Colonic mucosa (tissue), 4 donors: ENCODE results near the gene TSPAN31. TPM values are rescaled to one million over a fixed set of nuclear protein-coding genes. Genes with fewer than 3 reads are reported as not detected.

ENCODE experiments used
- DNase-seq: peaks from one replicate; pipeline ENCODE4 v3.0.0-alpha.2; 2020
- H3K27ac ChIP-seq: fragments of 200-600 bp; one replicate; pipeline ENCODE4 v1.8.0; 2021
- H3K27me3 ChIP-seq: fragments of 200-600 bp; one replicate; pipeline ENCODE4 v1.8.0; 2021
- H3K36me3 ChIP-seq: fragments of 200-600 bp; one replicate; pipeline ENCODE4 v1.8.0; 2021
- H3K4me1 ChIP-seq: fragments of 200-600 bp; one replicate; pipeline ENCODE4 v1.8.0; 2021; ENCODE audit warnings: mild to moderate bottlenecking
- H3K4me3 ChIP-seq: fragments of 200-600 bp; one replicate; pipeline ENCODE4 v1.8.0; 2021
- H3K9ac ChIP-seq, 2 donors: one replicate each; pipeline ENCODE4 v1.7.0; 2013; ENCODE audit warnings: control low read depth in 2 of 2, low read depth in 2 of 2, low read length in 2 of 2
- H3K9me3 ChIP-seq: fragments of 200-600 bp; one replicate; pipeline ENCODE4 v1.8.0; 2021
- CTCF ChIP-seq: fragments of 200-600 bp; IDR thresholded peaks from one replicate; pipeline ENCODE4 v1.8.0; 2022; ENCODE audit warnings: antibody characterized with exemption, mild to moderate bottlenecking
- intact Hi-C: fragments of 100-400 bp; cut with DNase I; formaldehyde crosslinking; loops from one replicate; pipeline ENCODE4 v1.14.1; 2022
- total RNA-seq, 2 donors: library from RNA; stranded (reverse); fragmentation: NEBNext Ultra II Directional in 1 of 2; extraction: Animal tissue kit (Norgen Biotek cat#: 25700) in 1 of 2; gene quantifications; one replicate each; pipeline ENCODE4 v1.2.1, GENCODE V29; 2021
- donor health status: healthy.
- donor health status: DM: no; HTN: no; CAD: no.
- donor health status: DM: no; HTN: no; CAD: no.

The TSPAN31 gene
- total RNA-seq, 2 donors from 2014 or later, result 19.3 to 32.3 TPM

GRCh38 chr12:57716305-57716704, 28.5 kb upstream of the TSPAN31 start:
- Histone ChIP-seq H3K27me3 (no peaks in the 10 kb centered on the region), H3K27ac (no peak overlapping the region), H3K36me3 (peaks cover 14% of the 10 kb centered on the region), H3K9ac (no peak overlapping the region), H3K4me1 (no peaks in the 10 kb centered on the region), H3K9me3 (no peaks in the 10 kb centered on the region), H3K4me3 (no peak overlapping the region)
- no peak for TF ChIP-seq CTCF
- DNase-seq, result no peak
- intact Hi-C loops, result no loop called here

GRCh38 chr12:57717131-57717530, 27.7 kb upstream of the TSPAN31 start:
- Histone ChIP-seq H3K36me3 (peaks cover 14% of the 10 kb centered on the region), H3K4me3 (no peak overlapping the region), H3K4me1 (no peaks in the 10 kb centered on the region), H3K9me3 (no peaks in the 10 kb centered on the region), H3K27me3 (no peaks in the 10 kb centered on the region), H3K9ac (no peak overlapping the region), H3K27ac (no peak overlapping the region)
- DNase-seq, result no peak
- TF ChIP-seq CTCF, result no peak
- intact Hi-C loops, result no loop called here

- Histone ChIP-seq H3K27me3 (no peaks in the 10 kb centered on the region), H3K36me3 (peaks cover 14% of the 10 kb centered on the region), H3K4me3 (no peak overlapping the region), H3K4me1 (no peaks in the 10 kb centered on the region), H3K27ac (no peak overlapping the region), H3K9ac (no peak overlapping the region), H3K9me3 (no peaks in the 10 kb centered on the region)
- intact Hi-C loops, result no loop called here
- TF ChIP-seq CTCF, result no peak
- DNase-seq, result no peak
Measured at GRCh38 chr12:57717846-57718640, 26.8 kb upstream of the TSPAN31 start.

GRCh38 chr12:57718641-57719528, 26.0 kb upstream of the TSPAN31 start:
- no peaks in the 10 kb centered on the region for H3K27me3 ChIP-seq
- H3K36me3 ChIP-seq, result peaks cover 14% of the 10 kb centered on the region
- H3K4me3 ChIP-seq, result no peak overlapping the region
- no peak for TF ChIP-seq CTCF
- intact Hi-C loops, result no loop called here
- H3K4me1 ChIP-seq, result no peaks in the 10 kb centered on the region
- H3K27ac ChIP-seq, result no peak overlapping the region
- H3K9me3 ChIP-seq, result no peaks in the 10 kb centered on the region
- no peak for DNase-seq
- no peak overlapping the region for H3K9ac ChIP-seq

GRCh38 chr12:57719777-57720605, 24.8 kb upstream of the TSPAN31 start:
- intact Hi-C loops, result no loop called here
- no peaks in the 10 kb centered on the region for H3K27me3 ChIP-seq
- H3K27ac ChIP-seq, result no peak overlapping the region
- H3K4me1 ChIP-seq, result no peaks in the 10 kb centered on the region
- TF ChIP-seq CTCF, result no peak
- H3K9ac ChIP-seq, result no peak overlapping the region
- no peak for DNase-seq
- no peak overlapping the region for H3K4me3 ChIP-seq
- H3K9me3 ChIP-seq, result no peaks in the 10 kb centered on the region
- peaks cover 6% of the 10 kb centered on the region for H3K36me3 ChIP-seq
